ENCODE results near the gene MARK1. TPM values are rescaled to one million over a fixed set of nuclear protein-coding genes. Genes with fewer than 3 reads are reported as not detected.

The MARK1 gene
- total RNA-seq, 1 experiment from 2014 or later = 0.40 TPM

DNA sequence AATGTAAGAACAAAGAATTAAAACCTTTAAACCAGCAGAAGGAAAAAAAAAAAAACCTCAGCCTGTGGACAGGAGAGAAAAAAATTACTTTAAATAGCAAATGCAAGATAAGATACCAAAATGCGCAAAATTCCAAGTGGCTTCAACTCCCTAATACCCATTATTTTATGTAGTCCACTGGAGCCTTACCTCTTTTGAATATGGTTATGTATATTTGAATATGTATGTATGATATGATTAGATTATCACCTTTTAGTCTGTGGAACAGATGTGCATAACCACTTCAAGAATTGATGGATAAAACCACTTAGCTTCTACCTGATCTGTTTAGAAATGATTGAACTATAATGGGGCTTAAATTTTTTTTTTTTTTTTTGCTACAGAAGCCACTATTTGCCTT, 109.8 kb downstream of the MARK1 start:
- Histone ChIP-seq H3K9me2 (replicated peaks; ENCODE audit: low read length) (no peaks in the 10 kb centered on the region), H3K27me3 (ENCODE audit: low read length) (peaks cover 55% of the 10 kb centered on the region), H3K9ac (ENCODE audit: low read length) (no peak overlapping the region), H3K4me1 (ENCODE audit: insufficient read depth, low read length) (no peaks in the 10 kb centered on the region), H3K9me3 (ENCODE audit: low read length) (no peaks in the 10 kb centered on the region), H2AFZ (ENCODE audit: low read length) (no peak overlapping the region), H3K36me3 (ENCODE audit: low read depth, low read length) (no peaks in the 10 kb centered on the region), H3K27ac (ENCODE audit: low read length) (no peak overlapping the region), H3K4me2 (ENCODE audit: low read length) (no peak overlapping the region), H3K79me2 (ENCODE audit: low read length) (no peaks in the 10 kb centered on the region), H3K4me3 (ENCODE audit: low read length) (no peak overlapping the region), H4K20me1 (ENCODE audit: low read length) (no peaks in the 10 kb centered on the region), H3F3A (ENCODE audit: low read length, unreplicated experiment) (no peaks in the 10 kb centered on the region)
- intact Hi-C loops (cut with micrococcal nuclease) = no loop called here
- ATAC-seq (no peak), DNase-seq (no peak)
- no TSS peak for BruUV-seq (replicated peaks)
- TF ChIP-seq EZH2phosphoT487 (IDR thresholded peaks at IDR 0.05; ENCODE audit: borderline replicate concordance, low read length) (no peak), CTCF (conservative IDR thresholded peaks at IDR 0.05; ENCODE audit: low read depth, low read length) (no peak), EZH2 (IDR thresholded peaks at IDR 0.05; ENCODE audit: low read length, unreplicated experiment) (no peak)
- ChIA-PET CTCF (no interaction called here), POLR2A (ENCODE audit: unreplicated experiment) (no interaction called here)

- no peaks in the 10 kb centered on the region for H3K79me2 ChIP-seq (ENCODE audit: low read length)
- H3K4me3 ChIP-seq (ENCODE audit: low read length) = no peak overlapping the region
- ATAC-seq (no peak), DNase-seq (no peak)
- ChIA-PET POLR2A (ENCODE audit: unreplicated experiment) (no interaction called here), CTCF (no interaction called here)
- H3K9ac ChIP-seq (ENCODE audit: low read length) = no peak overlapping the region
- H3K27ac ChIP-seq (ENCODE audit: low read length) = no peak overlapping the region
- no peaks in the 10 kb centered on the region for H4K20me1 ChIP-seq (ENCODE audit: low read length)
- H3K36me3 ChIP-seq (ENCODE audit: low read depth, low read length) = no peaks in the 10 kb centered on the region
- H3K9me2 ChIP-seq (replicated peaks; ENCODE audit: low read length) = no peaks in the 10 kb centered on the region
- TF ChIP-seq CTCF (conservative IDR thresholded peaks at IDR 0.05; ENCODE audit: low read depth, low read length) = no peak
- no peak for TF ChIP-seq EZH2phosphoT487 (IDR thresholded peaks at IDR 0.05; ENCODE audit: borderline replicate concordance, low read length)
- no peak for TF ChIP-seq EZH2 (IDR thresholded peaks at IDR 0.05; ENCODE audit: low read length, unreplicated experiment)
- H3K9me3 ChIP-seq (ENCODE audit: low read length) = no peaks in the 10 kb centered on the region
- H3K4me1 ChIP-seq (ENCODE audit: insufficient read depth, low read length) = no peaks in the 10 kb centered on the region
- no peaks in the 10 kb centered on the region for H3F3A ChIP-seq (ENCODE audit: low read length, unreplicated experiment)
- intact Hi-C loops (cut with micrococcal nuclease) = no loop called here
- H3K4me2 ChIP-seq (ENCODE audit: low read length) = no peak overlapping the region
- no TSS peak for BruUV-seq (replicated peaks)
- no peak overlapping the region for H2AFZ ChIP-seq (ENCODE audit: low read length)
- peaks cover 17% of the 10 kb centered on the region for H3K27me3 ChIP-seq (ENCODE audit: low read length)
Measured at GRCh38 chr1:220642285-220642684, 114.3 kb downstream of the MARK1 start.

DNA sequence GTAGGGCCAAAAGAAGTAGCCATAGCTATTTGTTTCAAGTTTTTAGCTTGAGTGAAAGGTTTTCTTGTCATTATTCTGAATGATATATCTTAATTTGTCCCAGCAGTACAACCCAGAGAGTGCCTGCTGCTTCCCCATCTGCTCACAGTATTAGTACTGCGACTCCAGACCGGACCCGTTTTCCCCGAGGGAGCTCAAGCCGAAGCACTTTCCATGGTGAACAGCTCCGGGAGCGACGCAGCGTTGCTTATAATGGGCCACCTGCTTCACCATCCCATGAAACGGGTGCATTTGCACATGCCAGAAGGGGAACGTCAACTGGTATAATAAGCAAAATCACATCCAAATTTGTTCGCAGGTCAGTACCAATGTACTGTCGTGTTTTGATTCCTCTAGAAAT, 125.1 kb downstream of the MARK1 start:
- Histone ChIP-seq H3K27ac (ENCODE audit: low read length) (no peak overlapping the region), H3K9me2 (replicated peaks; ENCODE audit: low read length) (no peaks in the 10 kb centered on the region), H3K4me3 (ENCODE audit: low read length) (no peak overlapping the region), H3K9ac (ENCODE audit: low read length) (no peak overlapping the region), H2AFZ (ENCODE audit: low read length) (no peak overlapping the region), H3K79me2 (ENCODE audit: low read length) (no peaks in the 10 kb centered on the region), H3K4me1 (ENCODE audit: insufficient read depth, low read length) (no peaks in the 10 kb centered on the region), H3K4me2 (ENCODE audit: low read length) (no peak overlapping the region), H3F3A (ENCODE audit: low read length, unreplicated experiment) (no peaks in the 10 kb centered on the region), H3K9me3 (ENCODE audit: low read length) (no peaks in the 10 kb centered on the region), H3K27me3 (ENCODE audit: low read length) (peaks cover 56% of the 10 kb centered on the region), H3K36me3 (ENCODE audit: low read depth, low read length) (no peaks in the 10 kb centered on the region), H4K20me1 (ENCODE audit: low read length) (no peaks in the 10 kb centered on the region)
- DNase-seq (no peak), ATAC-seq (no peak)
- CTCF ChIA-PET = no interaction called here
- TF ChIP-seq EZH2phosphoT487 (IDR thresholded peaks at IDR 0.05; ENCODE audit: borderline replicate concordance, low read length) = no peak
- TF ChIP-seq CTCF (conservative IDR thresholded peaks at IDR 0.05; ENCODE audit: low read depth, low read length) = no peak
- TF ChIP-seq EZH2 (IDR thresholded peaks at IDR 0.05; ENCODE audit: low read length, unreplicated experiment) = no peak
- POLR2A ChIA-PET (ENCODE audit: unreplicated experiment) = no interaction called here
- intact Hi-C loops (cut with micrococcal nuclease) = no loop called here
- no TSS peak for BruUV-seq (replicated peaks)
